Right ventricle myocardium inferior (tissue), 1 donor: ENCODE measurements around the gene CARD14. TPM values are rescaled to one million over a fixed set of nuclear protein-coding genes. Genes with fewer than 3 reads are reported as not detected.
"Not testable (repeated sequence)": the region's sequence is repeated elsewhere in the genome, so short reads cannot be mapped to it uniquely, and the experiment has no call there.

Source experiments
- ATAC-seq: fragments of 200-7000 bp; cut with Tn5 transposase; one replicate; pipeline ENCODE4 v1.9.1; 2020; ENCODE audit warnings: mild to moderate bottlenecking, moderate library complexity
- DNase-seq: peaks from one replicate; pipeline ENCODE4 v3.0.0; 2021; ENCODE audit errors: missing footprints
- intact Hi-C: fragments of 100-400 bp; cut with DNase I; formaldehyde crosslinking; loops from one replicate; pipeline ENCODE4 v1.11.0; 2022
- total RNA-seq: library from RNA; stranded (reverse); fragmentation: NEBNext Ultra II Directional; extraction: Animal tissue kit (Norgen Biotek cat#: 25700); gene quantifications from one replicate; pipeline ENCODE4 v1.2.1, GENCODE V29; 2021
- donor health status: DM: no; HTN: yes; CAD: no; lungs with severe emphysema.

CARD14 gene
- total RNA-seq, 1 donor from 2014 or later = not detected

GRCh38 chr17:80243526-80244433 is 74.0 kb downstream of the CARD14 start:
- ATAC-seq (peak; percentile 62), DNase-seq (peak; percentile 45)
- intact Hi-C loops = no loop called here

GRCh38 chr17:80244448-80244847 is 74.6 kb downstream of the CARD14 start:
- intact Hi-C loops, ATAC-seq: not testable (repeated sequence)
- DNase-seq = peak; percentile 43

- ATAC-seq (no peak), DNase-seq (peak; percentile 63)
- intact Hi-C loops = no loop called here
Observed at GRCh38 chr17:80244871-80245509, 75.2 kb downstream of the CARD14 start.

GRCh38 chr17:80245566-80246265 is 75.9 kb downstream of the CARD14 start:
- DNase-seq = peak; percentile 34
- intact Hi-C loops = no loop called here
- ATAC-seq = no peak

- no peak for DNase-seq
- intact Hi-C loops = no loop called here
- ATAC-seq = no peak
Observed at GRCh38 chr17:80246266-80246681, 76.4 kb downstream of the CARD14 start.

GRCh38 chr17:80246726-80247125 is 76.9 kb downstream of the CARD14 start:
- ATAC-seq (no peak), DNase-seq (peak; percentile 62)

GRCh38 chr17:80247561-80247960 is 77.7 kb downstream of the CARD14 start:
- intact Hi-C loops = no loop called here
- ATAC-seq (no peak), DNase-seq (peak; percentile 16)

More at GRCh38 chr17:80246726-80247125, 76.9 kb downstream of the CARD14 start:
- intact Hi-C loops = no loop called here

- intact Hi-C loops = no loop called here
- ATAC-seq = no peak
- peak; percentile 53 for DNase-seq
Observed at GRCh38 chr17:80248001-80248893, 78.4 kb downstream of the CARD14 start.

GRCh38 chr17:80248894-80249710 is 79.3 kb downstream of the CARD14 start:
- ATAC-seq (no peak), DNase-seq (peak; percentile 27)
- intact Hi-C loops = no loop called here

- ATAC-seq (no peak), DNase-seq (peak; percentile 18)
- intact Hi-C loops = no loop called here
Observed at GRCh38 chr17:80251966-80252365, 82.1 kb downstream of the CARD14 start.

- ATAC-seq (peak; percentile 32), DNase-seq (peak; percentile 88)
- intact Hi-C loops = no loop called here
Observed at GRCh38 chr17:80252871-80253270, 83.0 kb downstream of the CARD14 start.

- intact Hi-C loops = no loop called here
- ATAC-seq = no peak
- peak; percentile 60 for DNase-seq
Observed at GRCh38 chr17:80253631-80254395, 84.0 kb downstream of the CARD14 start.

GRCh38 chr17:80254396-80255251 is 84.8 kb downstream of the CARD14 start:
- DNase-seq (peak; percentile 60), ATAC-seq (no peak)
- intact Hi-C loops = loop anchor here (5.0 kb wide), 1 partner anchor 107 kb away; the partner anchor contains the start of gene EIF4A3

GRCh38 chr17:80256034-80256350 is 86.2 kb downstream of the CARD14 start:
- DNase-seq (peak; percentile 57), ATAC-seq (no peak)
- intact Hi-C loops = loop anchor here (5.0 kb wide), 1 partner anchor 109 kb away; the partner anchor contains the start of gene EIF4A3

GRCh38 chr17:80257716-80258213 is 87.9 kb downstream of the CARD14 start:
- DNase-seq = peak; percentile 43

GRCh38 chr17:80258296-80258695 is 88.5 kb downstream of the CARD14 start:
- intact Hi-C loops = loop anchor here (5.0 kb wide), 1 partner anchor 111 kb away; the partner anchor contains the start of gene EIF4A3
- not testable (repeated sequence) for DNase-seq, ATAC-seq

More at GRCh38 chr17:80257716-80258213, 87.9 kb downstream of the CARD14 start:
- intact Hi-C loops = loop anchor here (5.0 kb wide), 1 partner anchor 110 kb away; the partner anchor contains the start of gene EIF4A3
- no peak for ATAC-seq
